PC-9 (cell line): Measurements from ENCODE around the gene FRMD4B. TPM values are rescaled to one million over a fixed set of nuclear protein-coding genes. Genes with fewer than 3 reads are reported as not detected.

ENCODE experiments used
- BruUV-seq: library from RNA; stranded (reverse); fragments of 400-500 nt; replicated peaks from 2 replicates; lab custom pipeline; 2021; lab: Mats Ljungman, UMichigan
- CTCF ChIA-PET: fragments of 300-600 bp; sonication (Branson Sonifier 250); formaldehyde crosslinking; loops from one replicate; lab custom pipeline; 2022; ENCODE audit warnings: antibody characterized with exemption; lab: Charles Lee
- POLR2A ChIA-PET: fragments of 300-600 bp; sonication (Branson Sonifier 250); formaldehyde crosslinking; loops from one replicate; lab custom pipeline; 2022; ENCODE audit warnings: antibody characterized with exemption; ENCODE audit not compliant: unreplicated experiment; lab: Charles Lee
- DNase-seq, 2 experiments: peaks; one replicate each; pipeline versions ENCODE4 v3.0.0 to v3.0.0-alpha.2; 2015 to 2022; ENCODE audit warnings: mixed read lengths in 1 of 2
- H2AFZ ChIP-seq: fragments of 200-600 bp; sonication (generic); 2 replicates; pipeline ENCODE4 v1.8.1; 2017; ENCODE audit warnings: antibody characterized with exemption
- H3F3A ChIP-seq: fragments of 200-600 bp; sonication (generic); 2 replicates; pipeline ENCODE4 v1.8.1; 2017; ENCODE audit warnings: antibody characterized with exemption, mild to moderate bottlenecking, low read depth; ENCODE audit not compliant: insufficient read depth
- H3K27ac ChIP-seq: fragments of 200-600 bp; sonication (generic); 2 replicates; pipeline ENCODE4 v1.6.1; 2016; ENCODE audit warnings: mixed run types
- H3K27me3 ChIP-seq: fragments of 200-600 bp; sonication (generic); 2 replicates; pipeline ENCODE4 v1.6.1; 2016; ENCODE audit warnings: low read depth, mixed run types; ENCODE audit not compliant: insufficient read depth
- H3K36me3 ChIP-seq: fragments of 200-600 bp; sonication (generic); 2 replicates; pipeline ENCODE4 v1.6.1; 2016; ENCODE audit warnings: low read depth, mixed run types
- H3K4me1 ChIP-seq: fragments of 200-600 bp; sonication (generic); replicated peaks from 2 replicates; pipeline ENCODE4 v1.6.1; 2016; ENCODE audit warnings: mixed run types; ENCODE audit not compliant: insufficient read depth
- H3K4me2 ChIP-seq: fragments of 200-600 bp; sonication (generic); 2 replicates; pipeline ENCODE4 v1.6.1; 2017; ENCODE audit warnings: mixed run types
- H3K4me3 ChIP-seq: fragments of 200-600 bp; sonication (generic); 2 replicates; pipeline ENCODE4 v1.6.1; 2016; ENCODE audit warnings: mixed run types
- H3K79me2 ChIP-seq: fragments of 200-600 bp; sonication (generic); 2 replicates; pipeline ENCODE4 v1.6.1; 2017; ENCODE audit warnings: low read depth, mixed run types
- H3K9me2 ChIP-seq: fragments of 200-600 bp; sonication (generic); 2 replicates; pipeline ENCODE4 v1.8.1; 2017; ENCODE audit warnings: mild to moderate bottlenecking; ENCODE audit not compliant: insufficient read depth
- H3K9me3 ChIP-seq: fragments of 200-600 bp; sonication (generic); 2 replicates; pipeline ENCODE4 v1.8.1; 2016; ENCODE audit warnings: low read depth; ENCODE audit not compliant: insufficient read depth
- H4K20me1 ChIP-seq: fragments of 200-600 bp; sonication (generic); 2 replicates; pipeline ENCODE4 v1.8.1; 2017; ENCODE audit not compliant: insufficient read depth
- CTCF ChIP-seq: fragments of 200-600 bp; sonication (generic); conservative IDR thresholded peaks from 2 replicates; pipeline ENCODE4 v1.6.1; 2017; ENCODE audit warnings: mixed run types, antibody characterized with exemption, mild to moderate bottlenecking, moderate library complexity
- EZH2 ChIP-seq: fragments of 200-600 bp; sonication (generic); IDR thresholded peaks from 2 replicates; pipeline ENCODE4 v1.8.0; 2017; ENCODE audit warnings: antibody characterized with exemption, low read depth
- intact Hi-C: fragments of 100-400 bp; cut with micrococcal nuclease; formaldehyde crosslinking; loops from one replicate; pipeline ENCODE4 v1.10.0; 2022; ENCODE audit not compliant: unreplicated experiment
- total RNA-seq: library from RNA; stranded (reverse); gene quantifications from 2 replicates; pipeline ENCODE4 v1.2.3, GENCODE V29; 2021

FRMD4B gene
- total RNA-seq, 1 experiment from 2014 or later, result 10.2 TPM

- ChIA-PET CTCF (interaction anchor here (1.1 kb wide), 1 partner anchor 12 kb away, joined by 3 read pairs; no protein-coding TSS in a partner anchor), POLR2A (interaction anchor here (0.7 kb wide), 1 partner anchor 212 kb away, joined by 3 read pairs; no protein-coding TSS in a partner anchor)
- Histone ChIP-seq H3K9me3 (no peaks in the 10 kb centered on the region), H2AFZ (no peak overlapping the region), H3F3A (no peaks in the 10 kb centered on the region), H3K27ac (no peak overlapping the region), H3K27me3 (no peaks in the 10 kb centered on the region), H3K79me2 (no peaks in the 10 kb centered on the region), H3K4me3 (no peak overlapping the region), H3K4me2 (no peak overlapping the region), H4K20me1 (no peaks in the 10 kb centered on the region), H3K9me2 (no peaks in the 10 kb centered on the region), H3K4me1 (no peaks in the 10 kb centered on the region), H3K36me3 (no peaks in the 10 kb centered on the region)
- intact Hi-C loops, result no loop called here
- TF ChIP-seq CTCF (no peak), EZH2 (no peak)
- BruUV-seq, result no TSS peak
- no peak for DNase-seq
These were observed 257.4 kb downstream of the FRMD4B start for GRCh38 chr3:69128509-69128908.

GRCh38 chr3:69126999-69127398, 258.9 kb downstream of the FRMD4B start:
- no peak overlapping the region for H3K27ac ChIP-seq
- no peak overlapping the region for H2AFZ ChIP-seq
- TF ChIP-seq CTCF (no peak), EZH2 (no peak)
- no peaks in the 10 kb centered on the region for H3K9me2 ChIP-seq
- no peaks in the 10 kb centered on the region for H3K79me2 ChIP-seq
- intact Hi-C loops, result no loop called here
- H3K4me1 ChIP-seq, result no peaks in the 10 kb centered on the region
- DNase-seq, result no peak
- CTCF ChIA-PET, result interaction anchor here (0.7 kb wide), 1 partner anchor 178 kb away, joined by 4 read pairs; no protein-coding TSS in a partner anchor
- no peaks in the 10 kb centered on the region for H3K9me3 ChIP-seq
- H4K20me1 ChIP-seq, result no peaks in the 10 kb centered on the region
- no peak overlapping the region for H3K4me2 ChIP-seq
- BruUV-seq, result no TSS peak
- H3K27me3 ChIP-seq, result no peaks in the 10 kb centered on the region
- POLR2A ChIA-PET, result no interaction called here
- H3K36me3 ChIP-seq, result no peaks in the 10 kb centered on the region
- no peak overlapping the region for H3K4me3 ChIP-seq
- no peaks in the 10 kb centered on the region for H3F3A ChIP-seq

GRCh38 chr3:69126216-69126615, 259.7 kb downstream of the FRMD4B start:
- DNase-seq, result no peak
- POLR2A ChIA-PET, result no interaction called here
- Histone ChIP-seq H4K20me1 (no peaks in the 10 kb centered on the region), H3K9me3 (no peaks in the 10 kb centered on the region), H3K4me1 (no peaks in the 10 kb centered on the region), H3K4me2 (no peak overlapping the region), H2AFZ (no peak overlapping the region), H3K27ac (no peak overlapping the region), H3K9me2 (no peaks in the 10 kb centered on the region), H3K79me2 (no peaks in the 10 kb centered on the region), H3K27me3 (no peaks in the 10 kb centered on the region), H3F3A (no peaks in the 10 kb centered on the region), H3K4me3 (no peak overlapping the region), H3K36me3 (no peaks in the 10 kb centered on the region)
- CTCF ChIA-PET, result interaction anchor here (0.7 kb wide), 1 partner anchor 179 kb away, joined by 4 read pairs; no protein-coding TSS in a partner anchor
- TF ChIP-seq EZH2 (no peak), CTCF (no peak)
- intact Hi-C loops, result no loop called here
- BruUV-seq, result no TSS peak
